ENCODE data around the gene C1GALT1.

Gene C1GALT1

GRCh38 chr7:7266257-7266881 is 84.0 kb downstream of the C1GALT1 start:
- no peak overlapping the region for H3K4me3 ChIP-seq (ENCODE audit: low read depth, low read length)
- in situ Hi-C loops (cut with HindIII; ENCODE audit: low sequenced_read_pairs): no loop called here
- no peak for DNase-seq (ENCODE audit: low read depth)
- no peak for TF ChIP-seq CTCF (IDR thresholded peaks at IDR 0.05; ENCODE audit: low read depth, low read length, missing control alignments)

- in situ Hi-C loops (cut with HindIII; ENCODE audit: low sequenced_read_pairs): no loop called here
- H3K4me3 ChIP-seq (ENCODE audit: low read depth, low read length): no peak overlapping the region
- DNase-seq (ENCODE audit: low read depth): no peak
- TF ChIP-seq CTCF (IDR thresholded peaks at IDR 0.05; ENCODE audit: low read depth, low read length, missing control alignments): no peak
These were observed 88.9 kb downstream of the C1GALT1 start for GRCh38 chr7:7271094-7271874.

DNA sequence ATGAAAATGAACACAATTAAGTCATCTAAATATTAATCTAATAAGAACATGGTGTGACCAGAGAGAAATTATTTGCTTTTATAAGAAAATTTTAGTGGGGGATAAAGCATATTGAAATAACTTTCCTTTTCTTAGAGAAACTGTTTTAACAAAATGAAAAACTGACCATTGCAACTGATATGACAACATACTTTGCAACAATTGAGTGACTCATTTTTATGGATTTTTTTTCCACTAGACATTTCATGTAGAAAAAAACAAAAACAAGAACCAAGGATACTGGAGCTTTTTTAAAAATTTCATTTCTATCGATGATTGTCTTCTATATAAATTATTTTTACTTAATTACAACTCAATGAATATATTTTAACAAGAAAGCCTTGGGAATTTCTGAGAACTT is 90.0 kb downstream of the C1GALT1 start:
- TF ChIP-seq CTCF (IDR thresholded peaks at IDR 0.05; ENCODE audit: low read depth, low read length, missing control alignments): no peak
- in situ Hi-C loops (cut with HindIII; ENCODE audit: low sequenced_read_pairs): no loop called here
- H3K4me3 ChIP-seq (ENCODE audit: low read depth, low read length): no peak overlapping the region
- DNase-seq (ENCODE audit: low read depth): no peak

- in situ Hi-C loops (cut with HindIII; ENCODE audit: low sequenced_read_pairs): no loop called here
- no peak overlapping the region for H3K4me3 ChIP-seq (ENCODE audit: low read depth, low read length)
- DNase-seq (ENCODE audit: low read depth): no peak
- no peak for TF ChIP-seq CTCF (IDR thresholded peaks at IDR 0.05; ENCODE audit: low read depth, low read length, missing control alignments)
These were observed 92.4 kb downstream of the C1GALT1 start for GRCh38 chr7:7274782-7275181.

- no peak for DNase-seq (ENCODE audit: low read depth)
- no peak overlapping the region for H3K4me3 ChIP-seq (ENCODE audit: low read depth, low read length)
These were observed 93.8 kb downstream of the C1GALT1 start for GRCh38 chr7:7276161-7276560.

More at GRCh38 chr7:7276161-7276560, 93.8 kb downstream of the C1GALT1 start:
- in situ Hi-C loops (cut with HindIII; ENCODE audit: low sequenced_read_pairs): no loop called here
- no peak for TF ChIP-seq CTCF (IDR thresholded peaks at IDR 0.05; ENCODE audit: low read depth, low read length, missing control alignments)
